ENCODE data around the gene PAFAH1B2. TPM values are rescaled to one million over a fixed set of nuclear protein-coding genes. Genes with fewer than 3 reads are reported as not detected.

PAFAH1B2 gene
- total and polyA plus RNA-seq, 2 of the 8 experiments (the other 6 are each of a cell fraction or from before 2014, with no cell fraction given), result 38.2 to 161 TPM

- DNase-seq (ENCODE audit: low read depth in 1 of 2, low spot score in 2 of 2), result no peak
- CTCF ChIA-PET (ENCODE audit: partially characterized antibody), result interaction anchor here (1.8 to 18.7 kb wide), 4 partner anchors 8 to 27 kb away, joined by 6 to 449 read pairs (median 129); partner anchors contain the start of genes PCSK7, RNF214 and SIDT2
- Histone ChIP-seq H2BK20ac (ENCODE audit: low read length) (no peak overlapping the region; the same call in 1 of the 2 replicates), H4K5ac (ENCODE audit: insufficient read length, low read depth, low read length) (no peak overlapping the region), H3K79me2 (ENCODE audit: control insufficient read depth in 1 of 2, insufficient read depth in 2 of 2, low read length in 2 of 2) (peaks cover 0 to 3% of the 10 kb centered on the region in 2 experiments; a peak in 1 of 4 replicates), H3K27ac (ENCODE audit: low read depth, low read length) (no peak overlapping the region), H3K27me3 (replicated peaks in 1 of 4; ENCODE audit: control insufficient read depth in 3 of 4, extremely low read depth in 1 of 4, insufficient read depth in 3 of 4, low read length in 3 of 4) (no peaks in the 10 kb centered on the region), H3K9me3 (ENCODE audit: insufficient read depth in 2 of 2, low read depth in 1 of 2, low read length in 1 of 2) (no peaks in the 10 kb centered on the region), H2BK12ac (ENCODE audit: low read depth, low read length) (no peak overlapping the region), H3K4me2 (ENCODE audit: insufficient read depth in 1 of 2, low read depth in 2 of 2, low read length in 2 of 2) (no peak overlapping the region), H3K4me3 (ENCODE audit: extremely low read depth in 1 of 4, insufficient read depth in 2 of 4, low read depth in 3 of 4, low read length in 4 of 4) (no peak overlapping the region), H2BK15ac (ENCODE audit: low read length) (no peak overlapping the region), H2AK5ac (ENCODE audit: low read depth, low read length) (no peak overlapping the region), H2AFZ (ENCODE audit: low read length) (no peak overlapping the region), H4K91ac (replicated peaks; ENCODE audit: insufficient read length, low read length) (no peak overlapping the region), H3K14ac (ENCODE audit: insufficient read length) (no peak overlapping the region), H3K36me3 (ENCODE audit: control insufficient read depth in 2 of 4, insufficient read depth in 4 of 4, low read length in 3 of 4) (peaks cover 0 to 4% (median 0%) of the 10 kb centered on the region in 4 experiments; a peak in 1 of 8 replicates), H3K4ac (replicated peaks; ENCODE audit: insufficient read length, low read depth, low read length) (no peak overlapping the region), H3K4me1 (replicated peaks in 1 of 4; ENCODE audit: control insufficient read depth in 3 of 4, insufficient read depth in 4 of 4, low read length in 3 of 4) (peaks cover 7 to 20% (median 19%) of the 10 kb centered on the region in 4 experiments), H3K56ac (replicated peaks; ENCODE audit: insufficient read length, low read depth, low read length) (no peak overlapping the region), H2BK120ac (replicated peaks; ENCODE audit: low read depth, low read length) (no peak overlapping the region), H4K8ac (ENCODE audit: extremely low read depth, insufficient read depth, low read length) (0 out of 2 replicates have a peak overlapping the region, but pooled peaks have one; percentile 3), H3K18ac (ENCODE audit: extremely low read depth, low read length) (no peak overlapping the region), H4K20me1 (replicated peaks in 1 of 2; ENCODE audit: control insufficient read depth in 1 of 2, insufficient read depth in 2 of 2, low read length in 2 of 2) (peaks cover 2% of the 10 kb centered on the region in 2 experiments), H3K23ac (ENCODE audit: insufficient read length) (no peak overlapping the region), H3K9ac (replicated peaks in 1 of 4; ENCODE audit: extremely low read depth in 1 of 4, low read depth in 3 of 4, low read length in 3 of 4) (no peak overlapping the region), H2BK5ac (ENCODE audit: low read depth, low read length) (no peak overlapping the region), H3K79me1 (ENCODE audit: low read depth, low read length) (no peaks in the 10 kb centered on the region), H3K23me2 (ENCODE audit: low read depth, low read length) (peaks cover 6% of the 10 kb centered on the region; the same call in 1 of the 2 replicates)
- WGBS, 2 experiments (ENCODE audit: extremely low coverage in 1 of 2, insufficient coverage in 1 of 2, insufficient read length in 1 of 2, insufficient replicate concordance in 2 of 2, low coverage in 1 of 2, low lambda C conversion rate in 2 of 2, missing lambda C conversion rate in 1 of 2), result 90% methylated on average over 3 of the region's 4 CpGs; no CpG with 5 or more reads in 1 of the 2 experiments
- POLR2A ChIA-PET (ENCODE audit: partially characterized antibody), result interaction anchor here (1.4 to 3.0 kb wide), 6 partner anchors 8 to 31 kb away, joined by 3 to 11 read pairs (median 6); no protein-coding TSS in a partner anchor
- FAIRE-seq, result no peak
- TF ChIP-seq FOSL1 (IDR thresholded peaks at IDR 0.05; ENCODE audit: insufficient read depth, low read depth, low read length) (no peak), E2F6 (IDR thresholded peaks at IDR 0.05) (no peak), RFX5 (IDR thresholded peaks at IDR 0.05; ENCODE audit: borderline replicate concordance, low read depth, low read length) (no peak), POU5F1 (IDR thresholded peaks at IDR 0.05; ENCODE audit: low read depth, low read length) (no peak), EP300 (IDR thresholded peaks at IDR 0.05; ENCODE audit: borderline replicate concordance in 1 of 2, low read depth in 2 of 2, low read length in 2 of 2) (no peak), SP2 (IDR thresholded peaks at IDR 0.05; ENCODE audit: low read length) (no peak), GABPA (IDR thresholded peaks at IDR 0.05; ENCODE audit: borderline replicate concordance, insufficient read depth, low read length) (no peak), BACH1 (IDR thresholded peaks at IDR 0.05; ENCODE audit: low read length) (no peak), HDAC6 (IDR thresholded peaks at IDR 0.05; ENCODE audit: low read depth, low read length) (no peak), SIN3A (conservative IDR thresholded peaks at IDR 0.05 in 1 of 2, IDR thresholded peaks at IDR 0.05 in 1 of 2; ENCODE audit: low read depth in 1 of 2, low read length in 2 of 2) (no peak), NANOG (IDR thresholded peaks at IDR 0.05; ENCODE audit: insufficient read depth, low read depth, low read length, poor library complexity, severe bottlenecking) (no peak), HDAC2 (IDR thresholded peaks at IDR 0.05; ENCODE audit: borderline replicate concordance in 1 of 2, low read depth in 2 of 2, low read length in 2 of 2) (no peak)
Measured at GRCh38 chr11:117195258-117195657, 51.2 kb downstream of the PAFAH1B2 start.

Data from H1 (cell line).